ENCODE results near the gene CUL1.

- TF ChIP-seq EZH2 (IDR thresholded peaks at IDR 0.05) (no peak), POLR2AphosphoS5 (IDR thresholded peaks at IDR 0.05; ENCODE audit: borderline replicate concordance, low read depth, low read length) (no peak), FOXP2 (optimal IDR thresholded peaks at IDR 0.05; ENCODE audit: control extremely low read depth, extremely low read length, insufficient read depth) (no peak)
Observed at GRCh38 chr7:148803094-148803493, 104.4 kb downstream of the CUL1 start.
